OCI-LY7 (cell line): ENCODE data around the gene KCNJ11.

Source experiments
- EZH2phosphoT487 ChIP-seq: fragments of 200-600 bp; sonication (generic); IDR thresholded peaks from 2 replicates; pipeline ENCODE4 v1.6.1; 2018; ENCODE audit warnings: low read depth, borderline replicate concordance, mild to moderate bottlenecking, mixed run types, antibody characterized with exemption, low read length, moderate library complexity, mixed read lengths
- TF ChIP-seq, protein P1 (sequence below): fragments of 200-600 bp; sonication (generic); conservative IDR thresholded peaks from 2 replicates; pipeline ENCODE4 v1.5.1; 2014; ENCODE audit warnings: mild to moderate bottlenecking, antibody characterized with exemption, low read length, moderate library complexity, mixed read lengths

- TF ChIP-seq, protein P1, sequence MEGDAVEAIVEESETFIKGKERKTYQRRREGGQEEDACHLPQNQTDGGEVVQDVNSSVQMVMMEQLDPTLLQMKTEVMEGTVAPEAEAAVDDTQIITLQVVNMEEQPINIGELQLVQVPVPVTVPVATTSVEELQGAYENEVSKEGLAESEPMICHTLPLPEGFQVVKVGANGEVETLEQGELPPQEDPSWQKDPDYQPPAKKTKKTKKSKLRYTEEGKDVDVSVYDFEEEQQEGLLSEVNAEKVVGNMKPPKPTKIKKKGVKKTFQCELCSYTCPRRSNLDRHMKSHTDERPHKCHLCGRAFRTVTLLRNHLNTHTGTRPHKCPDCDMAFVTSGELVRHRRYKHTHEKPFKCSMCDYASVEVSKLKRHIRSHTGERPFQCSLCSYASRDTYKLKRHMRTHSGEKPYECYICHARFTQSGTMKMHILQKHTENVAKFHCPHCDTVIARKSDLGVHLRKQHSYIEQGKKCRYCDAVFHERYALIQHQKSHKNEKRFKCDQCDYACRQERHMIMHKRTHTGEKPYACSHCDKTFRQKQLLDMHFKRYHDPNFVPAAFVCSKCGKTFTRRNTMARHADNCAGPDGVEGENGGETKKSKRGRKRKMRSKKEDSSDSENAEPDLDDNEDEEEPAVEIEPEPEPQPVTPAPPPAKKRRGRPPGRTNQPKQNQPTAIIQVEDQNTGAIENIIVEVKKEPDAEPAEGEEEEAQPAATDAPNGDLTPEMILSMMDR: no peak
- no peak for TF ChIP-seq EZH2phosphoT487
Observed at GRCh38 chr11:17396598-17397310, 8.3 kb upstream of the KCNJ11 start.
